GM19452 (cell line): ENCODE data around the gene TK1.
"Not testable (repeated sequence)": the region's sequence is repeated elsewhere in the genome, so short reads cannot be mapped to it uniquely, and the experiment has no call there.

ENCODE experiments used
- ATAC-seq: cut with Tn5 transposase; IDR thresholded peaks from one replicate; pipeline ENCODE4 v1.9.1; 2021; ENCODE audit not compliant: unreplicated experiment

Gene TK1, protein sequence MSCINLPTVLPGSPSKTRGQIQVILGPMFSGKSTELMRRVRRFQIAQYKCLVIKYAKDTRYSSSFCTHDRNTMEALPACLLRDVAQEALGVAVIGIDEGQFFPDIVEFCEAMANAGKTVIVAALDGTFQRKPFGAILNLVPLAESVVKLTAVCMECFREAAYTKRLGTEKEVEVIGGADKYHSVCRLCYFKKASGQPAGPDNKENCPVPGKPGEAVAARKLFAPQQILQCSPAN

DNA sequence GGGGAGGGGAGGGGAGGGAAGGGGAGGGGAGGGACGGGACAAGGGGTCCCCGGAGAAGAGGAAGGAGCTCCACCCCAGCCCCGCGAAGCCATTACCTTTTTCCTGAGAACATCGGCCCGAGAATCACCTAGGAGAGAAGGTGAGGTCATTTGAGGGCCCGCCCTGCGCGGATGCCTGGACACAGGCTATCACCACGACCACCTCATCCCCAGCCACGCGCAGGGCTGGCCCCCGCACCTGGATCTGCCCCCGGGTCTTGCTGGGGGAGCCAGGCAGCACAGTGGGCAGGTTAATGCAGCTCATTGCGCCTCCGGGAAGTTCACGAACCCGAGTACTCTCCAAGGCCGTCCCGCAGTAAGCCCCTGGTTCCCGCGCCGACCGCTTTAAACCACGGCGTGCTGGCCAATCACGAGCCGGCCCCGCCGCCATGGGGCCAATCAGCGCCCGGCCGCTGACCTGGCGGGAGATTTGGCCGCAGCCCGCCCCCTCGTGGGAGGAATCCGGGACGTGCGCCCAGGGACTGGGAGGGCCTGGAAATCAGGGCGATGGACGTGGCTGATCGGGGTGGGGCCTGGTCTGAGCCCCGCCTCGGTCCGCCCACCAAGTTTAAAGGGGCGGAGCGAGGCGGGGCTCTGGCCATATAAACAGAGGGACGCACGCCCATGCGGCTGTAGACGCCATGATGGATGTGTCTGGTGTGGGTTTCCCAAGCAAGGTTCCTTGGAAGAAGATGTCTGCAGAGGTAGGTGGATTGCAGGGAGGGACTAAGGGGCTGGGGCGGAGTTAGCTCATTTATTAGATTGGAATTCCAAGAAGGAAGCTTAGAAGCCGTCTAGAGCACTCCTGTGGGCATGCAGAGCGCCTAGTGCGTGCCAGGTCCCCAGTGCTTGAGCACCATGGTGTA lies at the start of gene TK1, which contains the start of gene AFMID:
TK1 (minus strand) TSS at position 361 of the 904 bp plus-strand sequence; CDS start at position 303, 58 bp downstream.
AFMID (plus strand) TSS at position 671 of the 904 bp plus-strand sequence; CDS start at position 680, 9 bp downstream.
- peak; percentile 90 for ATAC-seq

DNA sequence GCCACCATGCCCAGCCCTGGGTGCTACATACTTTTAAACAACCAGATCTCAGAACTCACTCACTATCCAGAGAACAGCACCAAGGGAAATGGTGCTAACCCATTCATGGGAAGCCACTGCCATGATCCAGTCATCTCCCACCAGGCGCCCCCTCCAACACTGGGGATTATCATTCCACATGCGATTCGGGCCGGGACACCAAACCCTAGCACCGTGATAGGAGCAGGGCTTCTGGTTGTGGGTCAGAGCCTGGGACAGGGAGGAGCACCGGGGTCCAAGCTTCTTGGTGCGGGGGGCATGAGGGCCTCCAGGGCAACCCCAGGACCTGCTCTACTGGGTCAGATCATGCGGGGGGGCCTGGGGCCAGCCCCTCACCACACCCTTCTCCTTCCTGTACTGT lies 49.0 kb upstream of the TK1 start:
- no peak for ATAC-seq

DNA sequence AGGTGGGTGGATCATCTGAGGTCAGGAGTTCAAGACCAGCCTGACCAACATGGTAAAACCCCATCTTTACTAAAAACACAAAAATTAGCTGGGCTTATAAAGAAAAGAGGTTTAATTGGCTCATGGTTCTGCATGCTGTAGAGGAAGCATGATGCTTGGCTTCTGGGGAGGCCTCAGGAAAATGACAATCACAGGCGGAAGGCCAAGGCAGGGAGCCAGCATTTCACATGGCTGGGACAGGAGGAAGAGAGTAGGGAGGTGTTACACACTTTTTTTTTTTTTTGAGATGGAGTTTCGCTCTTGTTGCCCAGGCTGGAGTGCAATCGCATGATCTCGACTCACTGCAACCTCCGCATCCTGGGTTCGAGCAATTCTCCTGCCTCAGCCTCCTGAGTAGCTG lies 48.2 kb upstream of the TK1 start:
- not testable (repeated sequence) for ATAC-seq

DNA sequence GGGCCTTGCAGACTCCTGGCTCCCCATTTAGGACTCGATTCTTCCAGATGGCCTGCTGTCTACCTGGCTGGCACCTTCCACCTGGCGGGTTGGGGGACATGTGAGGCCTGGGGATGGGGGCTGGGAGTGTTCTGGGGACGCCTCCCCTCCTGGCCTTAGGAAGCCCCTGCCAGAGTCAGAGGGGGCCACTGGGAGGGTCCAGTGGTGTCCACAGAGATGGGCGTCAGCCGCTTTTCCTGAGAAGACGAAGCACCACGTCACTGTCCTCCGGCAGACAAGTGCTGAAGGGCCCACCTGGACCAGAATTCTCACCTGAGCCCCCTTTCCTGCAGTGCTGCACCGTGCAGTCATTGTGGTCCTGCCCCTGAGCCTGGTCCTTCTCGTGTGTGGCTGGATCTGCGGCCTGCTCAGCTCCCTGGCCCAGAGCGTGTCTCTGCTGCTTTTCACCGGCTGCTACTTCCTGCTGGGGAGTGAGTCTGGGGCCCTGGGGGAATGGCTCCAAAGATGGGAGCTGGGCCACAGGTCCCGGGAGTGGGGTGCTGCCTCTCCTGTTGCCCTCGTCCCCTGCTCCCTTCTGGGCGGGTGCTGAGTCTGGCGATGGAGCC lies 47.5 kb upstream of the TK1 start:
- no peak for ATAC-seq

DNA sequence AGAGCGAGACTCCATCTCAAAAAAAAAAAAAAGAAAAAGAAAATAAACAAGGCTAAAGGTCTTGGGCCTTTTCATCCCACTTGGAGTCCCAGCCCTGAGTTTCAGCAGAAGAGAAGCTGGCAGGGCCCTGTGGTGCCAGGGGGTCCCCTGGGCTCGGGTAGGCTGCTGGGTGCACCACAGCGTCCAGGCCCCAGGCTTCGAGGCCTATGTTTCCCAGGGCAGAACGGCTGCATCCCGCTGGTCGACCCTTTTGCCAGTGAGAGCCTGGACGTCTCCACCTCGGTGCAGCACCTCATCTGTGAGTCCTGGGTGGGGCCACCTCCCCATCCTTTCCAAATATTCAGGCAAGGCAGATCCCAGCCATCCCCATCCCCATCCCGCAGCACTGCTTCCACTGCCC lies 46.8 kb upstream of the TK1 start:
- ATAC-seq: no peak

DNA sequence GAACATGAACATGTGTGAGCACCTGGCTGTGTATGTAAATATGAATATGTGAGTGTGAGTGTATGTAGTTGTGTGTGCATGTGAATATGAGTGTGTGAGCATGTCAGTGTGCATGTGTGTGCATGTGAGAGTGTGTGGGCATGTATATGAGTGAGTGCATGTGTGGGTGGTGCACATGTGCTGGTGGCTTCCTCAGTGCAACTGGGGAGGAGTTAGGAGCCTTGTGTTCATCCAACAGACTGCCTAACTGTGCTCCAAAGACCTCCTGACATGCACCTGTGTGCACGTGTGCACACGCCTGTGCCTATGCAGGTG lies 46.0 kb upstream of the TK1 start:
- no peak for ATAC-seq

DNA sequence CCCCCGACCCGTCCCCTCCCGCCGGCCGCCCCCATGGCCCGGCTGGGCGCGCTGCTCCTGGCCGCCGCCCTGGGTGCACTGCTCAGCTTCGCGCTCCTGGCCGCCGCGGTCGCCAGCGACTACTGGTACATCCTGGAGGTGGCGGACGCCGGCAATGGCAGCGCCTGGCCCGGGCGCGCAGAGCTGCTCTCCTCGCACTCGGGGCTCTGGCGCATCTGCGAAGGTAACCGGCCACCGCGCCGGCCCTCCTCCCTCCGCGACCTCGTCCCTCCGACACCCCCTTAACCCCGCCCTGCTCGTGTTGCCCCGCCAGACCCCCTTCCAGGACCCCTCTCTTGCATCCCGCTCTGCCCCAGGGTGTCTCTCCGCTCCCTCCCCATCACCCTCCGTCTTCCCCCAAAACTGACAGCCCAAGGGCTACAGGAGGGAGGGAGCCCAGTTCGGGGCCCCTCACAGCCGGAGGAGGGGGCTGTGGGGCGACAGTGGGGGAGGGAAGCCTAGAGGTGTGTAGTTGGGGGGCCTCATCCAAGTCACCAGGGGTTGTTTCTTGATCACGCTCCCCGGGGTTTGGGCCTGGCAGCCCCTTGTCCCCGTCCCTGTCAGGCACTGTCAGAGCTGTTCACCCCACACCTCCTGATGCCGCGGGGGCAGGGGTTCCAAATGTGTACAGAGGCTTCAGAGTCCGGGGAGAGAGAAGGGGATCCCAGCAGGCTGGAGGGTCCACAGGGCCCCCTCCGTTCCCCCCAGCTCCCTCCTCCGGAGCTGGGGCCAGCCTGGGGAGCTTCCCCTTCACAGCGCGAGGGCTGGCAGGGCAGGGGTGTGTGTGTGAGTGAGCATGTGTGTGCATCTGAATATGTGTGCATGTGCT lies 45.4 kb upstream of the TK1 start:
- no peak for ATAC-seq

DNA sequence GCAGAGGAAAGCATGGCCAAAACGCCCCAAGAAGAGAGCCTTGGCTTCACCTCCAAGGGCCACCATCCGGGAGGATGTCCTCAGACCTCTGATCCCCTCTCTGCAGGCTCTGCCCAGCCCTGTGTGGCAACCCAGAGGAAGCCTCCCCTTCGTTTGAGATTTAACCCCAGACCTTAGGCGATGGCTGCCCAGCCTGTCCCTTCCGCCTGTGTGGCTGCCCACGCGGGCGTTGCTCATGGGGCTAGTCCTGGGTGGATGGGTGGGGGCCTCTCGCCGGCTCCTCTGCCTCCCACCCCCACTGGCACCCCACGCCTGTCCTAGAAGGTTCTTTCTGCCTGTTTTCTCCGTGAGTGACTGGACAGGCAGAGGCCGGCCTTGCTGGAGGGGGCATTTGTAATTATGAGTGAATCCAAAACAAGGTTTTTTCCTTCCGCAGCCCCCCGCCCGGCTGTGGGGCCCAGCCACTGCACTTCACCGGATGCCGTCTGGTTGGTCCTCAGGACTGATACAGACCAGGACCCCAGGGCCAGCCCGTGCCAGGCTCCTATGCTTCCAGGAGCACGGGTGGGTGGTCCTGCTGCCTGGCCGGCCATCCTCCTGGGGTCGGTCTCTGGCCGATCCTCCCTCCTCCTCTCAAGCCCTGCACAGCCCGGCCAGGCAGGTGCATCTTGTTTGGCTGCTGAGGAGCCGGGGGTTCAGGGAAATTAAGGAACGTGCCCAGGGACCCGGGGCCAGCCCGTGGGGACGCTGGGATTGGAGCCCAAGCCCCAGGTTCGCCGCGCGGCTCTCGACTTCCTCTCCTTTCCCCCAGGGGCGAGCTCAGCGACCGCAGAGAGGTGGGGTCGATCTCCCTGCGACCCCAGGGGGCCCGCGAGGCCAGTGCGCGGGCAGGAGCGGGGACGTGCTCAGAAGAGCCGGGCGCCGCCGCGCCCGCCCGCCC lies 44.4 kb upstream of the TK1 start, which contains the start of gene TMEM235:
TMEM235 (plus strand) TSS at position 636 of the 940 bp plus-strand sequence. CDS start 393 bp downstream, outside the sequence.
- no peak for ATAC-seq

DNA sequence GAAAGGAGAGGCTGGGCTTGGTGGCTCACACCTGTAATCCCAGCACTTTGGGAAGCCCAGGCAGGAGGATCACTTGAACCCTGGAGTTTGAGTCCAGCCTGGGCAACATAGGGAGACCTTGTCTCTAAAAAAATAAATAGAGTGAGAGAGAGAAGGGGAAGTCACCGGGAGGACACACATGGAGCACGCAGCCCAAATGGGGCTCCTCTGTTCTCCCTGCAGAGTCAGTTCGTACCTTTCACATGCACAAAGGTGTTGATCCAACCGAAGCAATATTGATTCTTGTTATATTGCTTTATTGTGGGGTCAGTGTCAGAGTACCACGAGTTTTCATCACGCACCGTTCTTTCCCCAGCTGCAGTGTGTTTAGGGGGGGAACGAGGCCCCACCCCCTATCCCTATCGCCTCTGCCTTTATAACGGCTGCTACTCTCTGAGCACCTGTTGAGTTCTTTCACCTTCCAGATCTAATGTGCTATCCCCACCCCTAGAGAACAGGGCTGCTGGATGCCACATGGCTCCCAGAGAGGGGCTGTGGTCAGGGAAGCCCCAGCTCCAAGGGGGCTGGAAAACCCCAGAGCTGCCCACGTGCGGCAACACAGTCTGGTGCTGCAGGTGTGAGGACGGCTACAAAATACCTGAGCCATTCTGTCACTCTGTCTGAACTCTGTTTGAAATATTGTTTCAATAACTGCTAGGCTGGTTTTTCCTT lies 43.6 kb upstream of the TK1 start:
- ATAC-seq: no peak

DNA sequence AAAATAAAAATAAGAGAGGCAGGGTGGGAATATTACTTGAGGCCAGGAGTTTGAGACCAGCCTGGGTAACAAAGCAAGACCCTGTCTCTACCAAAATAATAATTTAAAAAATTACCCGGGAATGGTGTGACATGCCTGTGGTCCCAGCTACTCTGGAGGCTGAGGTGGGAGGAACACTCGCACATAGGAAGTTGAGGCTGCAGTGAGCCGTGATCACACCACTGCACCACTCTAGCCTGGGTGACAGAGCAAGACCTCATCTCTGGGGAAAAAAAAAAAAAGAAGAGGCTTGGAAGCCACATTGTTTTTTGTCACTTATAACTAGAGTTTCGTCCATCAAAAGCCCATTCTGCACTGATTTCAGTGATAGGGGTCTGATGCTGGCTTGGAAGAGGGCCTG lies 41.3 kb upstream of the TK1 start:
- no peak for ATAC-seq

DNA sequence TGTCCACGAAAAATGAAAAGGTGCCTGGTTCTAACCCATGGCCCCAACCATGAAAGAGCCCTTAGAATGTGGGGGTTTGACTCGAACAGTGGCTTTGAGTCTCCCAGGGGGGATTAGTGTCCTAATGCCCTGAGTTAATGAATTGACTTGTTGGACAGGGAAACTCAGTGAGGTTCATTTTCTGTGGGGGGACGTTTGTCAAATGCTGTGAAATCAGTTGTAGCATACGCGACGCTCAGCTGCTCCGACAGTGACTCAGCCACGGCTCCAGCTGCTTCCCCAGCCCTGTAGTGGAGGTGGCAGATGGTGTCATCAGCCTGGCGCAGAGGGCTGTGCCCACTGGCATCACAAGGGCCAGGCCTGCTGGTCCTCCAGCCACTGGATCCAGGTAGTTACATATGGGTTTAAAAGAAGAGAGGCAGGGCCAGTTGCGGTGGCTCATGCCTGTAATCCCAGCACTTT lies 40.6 kb upstream of the TK1 start:
- no peak for ATAC-seq

DNA sequence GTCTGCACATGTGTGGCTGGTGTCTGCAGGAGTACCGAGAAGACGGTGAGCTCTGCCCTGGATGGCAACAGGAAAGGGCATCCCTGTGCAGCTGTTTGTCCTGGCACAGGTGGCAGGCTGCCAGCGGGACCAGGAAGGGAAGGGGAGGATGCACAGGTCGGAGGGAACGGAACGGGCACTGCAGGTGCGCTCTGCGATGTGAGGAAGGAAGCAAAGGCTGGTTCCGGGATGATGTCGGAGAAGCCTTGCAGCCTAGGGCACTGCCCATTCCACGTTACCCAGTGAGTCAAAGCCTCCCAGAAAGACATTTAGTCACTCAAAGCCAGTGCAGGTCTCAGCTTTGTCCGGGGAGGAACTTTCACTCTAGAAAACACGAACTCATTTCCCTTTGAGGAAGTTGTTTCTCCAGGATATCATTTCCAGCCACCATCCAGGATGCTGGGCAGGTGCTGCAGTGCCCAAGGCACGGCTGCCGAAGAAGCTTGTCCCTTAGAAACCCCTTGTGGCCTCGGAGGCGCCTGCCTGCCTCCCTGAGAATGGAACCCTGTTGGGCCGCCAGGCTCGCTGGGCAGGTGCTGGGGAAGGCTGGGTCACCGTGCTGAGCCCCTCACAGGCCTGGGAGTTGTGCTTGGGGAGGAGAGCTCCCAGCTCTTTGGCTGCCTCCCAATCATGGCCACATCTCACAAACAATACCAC lies 40.1 kb upstream of the TK1 start:
- ATAC-seq: no peak

DNA sequence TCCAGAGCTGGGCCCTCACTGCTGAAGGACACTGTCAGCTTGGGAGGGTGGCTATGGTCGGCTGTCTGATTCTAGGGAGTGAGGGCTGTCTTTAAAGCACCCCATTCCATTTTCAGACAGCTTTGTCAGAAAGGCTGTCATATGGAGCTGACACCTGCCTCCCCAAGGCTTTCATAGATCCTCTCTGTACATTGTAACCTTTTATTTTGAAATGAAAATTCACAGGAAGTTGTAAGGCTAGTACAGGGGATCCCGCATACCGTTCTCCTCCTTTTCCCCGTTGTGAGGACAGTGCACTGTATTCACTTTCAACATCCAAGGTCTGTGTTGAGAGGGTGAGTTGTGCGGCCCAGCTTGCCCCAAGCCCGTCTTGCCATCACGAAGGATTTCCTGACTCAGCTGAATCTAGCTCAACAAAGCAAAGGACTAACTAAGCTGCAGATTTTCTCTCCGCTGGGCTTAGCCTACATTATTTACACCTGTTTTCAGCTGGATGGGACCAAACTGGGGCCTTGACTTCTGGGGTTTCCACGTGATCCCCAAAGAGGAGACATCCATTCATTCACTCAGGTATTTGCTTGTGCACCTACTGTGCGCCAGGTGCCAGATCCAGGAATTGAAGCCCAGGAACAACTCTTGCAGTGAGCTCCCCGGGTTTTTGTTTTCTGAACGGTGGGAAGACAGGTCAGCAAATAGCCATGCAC lies 39.4 kb upstream of the TK1 start:
- ATAC-seq: no peak

DNA sequence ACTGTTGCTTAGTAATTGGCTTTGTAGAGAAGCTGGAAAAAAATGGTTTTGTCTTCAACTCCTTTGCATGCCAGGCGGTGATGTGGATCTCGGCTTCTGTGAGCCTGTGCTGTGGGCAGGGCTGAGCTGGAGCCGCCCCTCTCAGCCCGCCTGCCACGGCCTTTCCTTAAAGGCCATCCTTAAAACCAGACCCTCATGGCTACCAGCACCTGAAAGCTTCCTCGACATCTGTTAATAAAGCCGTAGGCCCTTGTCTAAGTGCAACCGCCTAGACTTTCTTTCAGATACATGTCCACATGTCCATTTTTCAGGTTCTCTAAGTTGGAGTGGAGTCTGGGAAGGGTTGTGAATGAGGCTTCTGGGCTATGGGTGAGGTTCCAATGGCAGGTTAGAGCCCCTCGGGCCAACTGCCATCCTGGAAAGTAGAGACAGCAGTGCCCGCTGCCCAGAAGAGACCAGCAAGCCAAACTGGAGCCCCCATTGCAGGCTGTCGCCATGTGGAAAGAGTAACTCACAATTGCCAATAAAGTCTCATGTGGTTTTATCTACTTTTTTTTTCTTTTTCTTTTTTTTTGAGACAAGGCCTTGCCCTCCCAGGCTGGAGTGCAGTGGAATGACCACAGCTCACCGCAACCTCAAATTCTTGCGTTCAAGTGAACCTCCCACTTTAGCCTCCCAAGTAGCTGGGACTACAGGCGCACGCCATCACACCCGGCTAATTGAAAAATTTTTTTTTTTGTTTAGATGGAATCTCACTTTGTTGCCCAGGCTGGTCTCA lies 38.4 kb upstream of the TK1 start:
- ATAC-seq: no peak

DNA sequence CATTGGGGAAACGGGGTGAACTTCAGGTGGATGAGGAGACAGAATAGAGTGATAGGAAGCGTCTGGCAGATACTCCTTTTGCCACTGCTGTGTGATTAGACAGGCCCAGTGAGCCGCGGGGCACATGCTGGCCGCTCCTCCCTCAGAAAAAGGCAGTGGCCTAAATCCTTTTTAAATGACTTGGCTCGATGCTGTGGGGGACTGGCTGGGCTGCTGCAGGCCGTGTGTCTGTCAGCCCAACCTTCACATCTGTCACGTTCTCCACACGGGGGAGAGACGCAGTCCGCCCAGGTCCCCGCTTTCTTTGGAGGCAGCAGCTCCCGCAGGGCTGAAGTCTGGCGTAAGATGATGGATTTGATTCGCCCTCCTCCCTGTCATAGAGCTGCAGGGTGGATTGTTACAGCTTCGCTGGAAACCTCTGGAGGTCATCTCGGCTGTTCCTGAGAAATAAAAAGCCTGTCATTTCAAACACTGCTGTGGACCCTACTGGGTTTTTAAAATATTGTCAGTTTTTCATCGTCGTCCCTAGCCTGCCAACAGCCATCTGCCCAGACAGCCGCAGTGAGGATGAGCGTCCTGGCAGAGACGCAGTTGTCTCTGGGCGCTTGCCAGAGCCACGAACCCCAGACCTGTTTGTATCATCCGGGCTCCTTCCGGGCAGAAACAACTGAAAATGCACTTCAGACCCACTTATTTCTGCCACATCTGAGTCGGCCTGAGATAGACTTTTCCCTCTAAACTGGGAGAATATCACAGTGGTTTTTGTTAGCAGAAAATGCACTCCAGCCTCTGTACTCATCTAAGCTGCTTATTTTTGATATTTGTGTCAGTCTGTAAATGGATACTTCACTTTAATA lies 37.6 kb upstream of the TK1 start:
- ATAC-seq: no peak

DNA sequence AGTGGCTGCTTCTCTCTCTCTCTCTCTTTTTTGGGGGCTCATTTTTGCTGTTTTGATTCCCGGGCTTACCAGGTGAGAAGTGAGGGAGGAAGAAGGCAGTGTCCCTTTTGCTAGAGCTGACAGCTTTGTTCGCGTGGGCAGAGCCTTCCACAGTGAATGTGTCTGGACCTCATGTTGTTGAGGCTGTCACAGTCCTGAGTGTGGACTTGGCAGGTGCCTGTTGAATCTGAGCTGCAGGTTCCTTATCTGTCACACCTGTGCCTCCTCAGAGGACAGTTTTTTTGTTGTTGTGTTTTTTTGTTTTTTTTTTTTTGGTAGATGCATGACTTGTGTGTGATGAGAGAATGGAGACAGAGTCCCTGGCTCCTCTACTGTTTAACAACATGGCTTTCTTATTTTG lies 36.9 kb upstream of the TK1 start:
- no peak for ATAC-seq
